Esophagus squamous epithelium (tissue), 4 donors: ENCODE results near the gene ITFG2.

ENCODE experiments used
- POLR2A ChIP-seq, 4 donors: fragments of 450-650 bp; IDR thresholded peaks; one replicate each; pipeline ENCODE4 v1.6.1; 2017; ENCODE audit warnings: antibody characterized with exemption in 4 of 4, mild to moderate bottlenecking in 4 of 4, moderate library complexity in 3 of 4
- TF ChIP-seq, protein P1 (sequence below), 6 experiments: fragments of 450-650 bp in 4 of 6; fragments of 200-600 bp in 2 of 6; sonication (generic) in 2 of 6; IDR thresholded peaks; one replicate each; pipeline ENCODE4 v1.5.1; 2016 to 2019; ENCODE audit warnings: antibody characterized with exemption in 6 of 6, mild to moderate bottlenecking in 4 of 6, moderate library complexity in 4 of 6

DNA sequence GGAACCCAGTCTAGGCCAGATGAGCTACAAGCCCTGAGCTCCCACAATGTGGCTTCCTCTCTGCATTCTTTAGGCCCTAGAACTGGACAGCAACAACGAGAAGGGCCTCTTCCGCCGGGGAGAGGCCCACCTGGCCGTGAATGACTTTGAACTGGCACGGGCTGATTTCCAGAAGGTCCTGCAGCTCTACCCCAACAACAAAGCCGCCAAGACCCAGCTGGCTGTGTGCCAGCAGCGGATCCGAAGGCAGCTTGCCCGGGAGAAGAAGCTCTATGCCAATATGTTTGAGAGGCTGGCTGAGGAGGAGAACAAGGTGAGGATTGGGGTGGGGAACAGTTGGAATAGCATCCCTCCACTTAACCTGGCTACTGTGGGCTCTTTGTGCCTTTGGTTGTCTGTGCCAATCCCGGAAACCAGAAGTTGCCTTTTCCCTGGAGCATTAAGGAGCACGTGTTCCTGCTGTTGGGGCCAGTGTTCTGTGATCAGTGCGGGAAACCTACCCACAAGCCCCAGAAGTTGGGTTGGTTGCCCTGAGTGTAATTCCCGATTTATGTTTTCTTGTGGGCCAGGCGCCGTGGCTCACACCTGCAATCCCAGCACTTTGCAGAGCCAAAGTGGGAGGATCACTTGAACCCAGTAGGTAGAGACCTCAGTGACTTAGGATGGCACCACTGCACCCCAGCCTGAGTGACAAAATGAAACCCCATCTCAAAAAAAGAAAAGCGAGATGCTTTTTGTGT lies 11.3 kb upstream of the ITFG2 start:
- TF ChIP-seq POLR2A (IDR thresholded peaks at IDR 0.05): no peak
- TF ChIP-seq, protein P1, sequence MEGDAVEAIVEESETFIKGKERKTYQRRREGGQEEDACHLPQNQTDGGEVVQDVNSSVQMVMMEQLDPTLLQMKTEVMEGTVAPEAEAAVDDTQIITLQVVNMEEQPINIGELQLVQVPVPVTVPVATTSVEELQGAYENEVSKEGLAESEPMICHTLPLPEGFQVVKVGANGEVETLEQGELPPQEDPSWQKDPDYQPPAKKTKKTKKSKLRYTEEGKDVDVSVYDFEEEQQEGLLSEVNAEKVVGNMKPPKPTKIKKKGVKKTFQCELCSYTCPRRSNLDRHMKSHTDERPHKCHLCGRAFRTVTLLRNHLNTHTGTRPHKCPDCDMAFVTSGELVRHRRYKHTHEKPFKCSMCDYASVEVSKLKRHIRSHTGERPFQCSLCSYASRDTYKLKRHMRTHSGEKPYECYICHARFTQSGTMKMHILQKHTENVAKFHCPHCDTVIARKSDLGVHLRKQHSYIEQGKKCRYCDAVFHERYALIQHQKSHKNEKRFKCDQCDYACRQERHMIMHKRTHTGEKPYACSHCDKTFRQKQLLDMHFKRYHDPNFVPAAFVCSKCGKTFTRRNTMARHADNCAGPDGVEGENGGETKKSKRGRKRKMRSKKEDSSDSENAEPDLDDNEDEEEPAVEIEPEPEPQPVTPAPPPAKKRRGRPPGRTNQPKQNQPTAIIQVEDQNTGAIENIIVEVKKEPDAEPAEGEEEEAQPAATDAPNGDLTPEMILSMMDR (IDR thresholded peaks at IDR 0.05): no peak
